NOMO-1 (cell line): ENCODE measurements around the gene KCP.

Source experiments
- DNase-seq, 2 experiments: peaks; one replicate each; lab custom pipeline; 2025; ENCODE audit not compliant: unreplicated experiment in 2 of 2; lab: John Stamatoyannopoulos, UW

The KCP gene

GRCh38 chr7:128888756-128889095 is 21.8 kb downstream of the KCP start:
- no peak for DNase-seq

- no peak for DNase-seq
Measured at GRCh38 chr7:128888039-128888755, 22.3 kb downstream of the KCP start.

GRCh38 chr7:128887169-128888038 is 23.1 kb downstream of the KCP start:
- DNase-seq = no peak

- no peak for DNase-seq
Measured at GRCh38 chr7:128886391-128887168, 23.9 kb downstream of the KCP start.

GRCh38 chr7:128885370-128886187 is 24.9 kb downstream of the KCP start:
- no peak for DNase-seq

GRCh38 chr7:128884561-128885369 is 25.7 kb downstream of the KCP start:
- no peak for DNase-seq

- peak; percentile 20 to 22 for DNase-seq
Measured at GRCh38 chr7:128883622-128884448, 26.7 kb downstream of the KCP start.

GRCh38 chr7:128882134-128882533 is 28.4 kb downstream of the KCP start:
- no peak for DNase-seq

GRCh38 chr7:128881458-128882125 is 28.9 kb downstream of the KCP start:
- DNase-seq = no peak

- DNase-seq = no peak
Measured at GRCh38 chr7:128880791-128881457, 29.6 kb downstream of the KCP start.

- DNase-seq = no peak
Measured at GRCh38 chr7:128879939-128880746, 30.4 kb downstream of the KCP start.

- no peak for DNase-seq
Measured at GRCh38 chr7:128879461-128879938, 31.0 kb downstream of the KCP start.

GRCh38 chr7:128878226-128879105 is 32.0 kb downstream of the KCP start:
- DNase-seq = no peak

GRCh38 chr7:128877756-128878120 is 32.8 kb downstream of the KCP start:
- DNase-seq = no peak

- DNase-seq = no peak
Measured at GRCh38 chr7:128876978-128877755, 33.3 kb downstream of the KCP start.
